Dedifferentiated amniotic fluid mesenchymal stem cell (primary cell): ENCODE data around the gene TRPC4AP.

Experiments
- DNase-seq: peaks from one replicate; pipeline ENCODE4 v3.0.0-alpha.2; 2016; ENCODE audit errors: extremely low spot score

Gene TRPC4AP

GRCh38 chr20:34987288-34988190, 105.1 kb downstream of the TRPC4AP start:
- DNase-seq = no peak

- no peak for DNase-seq
Measured at GRCh38 chr20:34986311-34987287, 106.0 kb downstream of the TRPC4AP start.

- no peak for DNase-seq
Measured at GRCh38 chr20:34985461-34986310, 106.9 kb downstream of the TRPC4AP start.

GRCh38 chr20:34984756-34985261, 107.8 kb downstream of the TRPC4AP start:
- DNase-seq = no peak

- DNase-seq = no peak
Measured at GRCh38 chr20:34983995-34984735, 108.4 kb downstream of the TRPC4AP start.

- no peak for DNase-seq
Measured at GRCh38 chr20:34983089-34983820, 109.4 kb downstream of the TRPC4AP start.

GRCh38 chr20:34982270-34983088, 110.1 kb downstream of the TRPC4AP start:
- no peak for DNase-seq

- DNase-seq = no peak
Measured at GRCh38 chr20:34980543-34981233, 111.9 kb downstream of the TRPC4AP start.

GRCh38 chr20:34979366-34980153, 113.0 kb downstream of the TRPC4AP start:
- no peak for DNase-seq

GRCh38 chr20:34978092-34978744, 114.4 kb downstream of the TRPC4AP start:
- no peak for DNase-seq

GRCh38 chr20:34977365-34978091, 115.1 kb downstream of the TRPC4AP start:
- DNase-seq = no peak

- DNase-seq = no peak
Measured at GRCh38 chr20:34976286-34976685, 116.3 kb downstream of the TRPC4AP start.

- DNase-seq = no peak
Measured at GRCh38 chr20:34974246-34974645, 118.4 kb downstream of the TRPC4AP start.

- DNase-seq = no peak
Measured at GRCh38 chr20:34971561-34972235, 120.9 kb downstream of the TRPC4AP start.

GRCh38 chr20:34970846-34971560, 121.6 kb downstream of the TRPC4AP start:
- no peak for DNase-seq
